ENCODE data around the gene PSMA6.

The PSMA6 gene

GRCh38 chr14:35365130-35366055 is 73.2 kb downstream of the PSMA6 start:
- DNase-seq (ENCODE audit: low read depth in 2 of 3, low spot score in 1 of 3): peak; percentile 73 to 81 (median 79)

DNA sequence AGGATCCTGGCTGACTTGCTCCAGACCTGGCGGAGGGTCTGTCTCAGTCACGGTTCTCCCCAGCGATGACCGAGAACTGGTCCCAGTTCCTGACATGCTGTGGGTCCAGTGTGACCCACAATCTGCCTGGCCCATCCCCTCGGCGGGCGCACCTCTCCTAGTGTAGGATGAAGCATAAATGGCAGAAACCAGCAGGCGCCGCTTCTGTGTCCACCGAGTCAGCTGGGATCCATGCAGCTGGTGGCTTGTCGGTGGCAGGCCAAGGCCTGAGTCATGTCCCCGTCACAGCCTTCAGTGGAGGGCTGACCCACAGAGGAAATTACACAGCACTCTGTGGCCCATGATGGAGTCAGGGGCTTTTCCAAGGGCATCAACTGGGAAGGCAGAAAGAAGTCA is 73.9 kb downstream of the PSMA6 start:
- peak in 1 of 3 donors; percentile 15 for DNase-seq (ENCODE audit: low read depth in 2 of 3, low spot score in 1 of 3)

- DNase-seq (ENCODE audit: low read depth in 2 of 3, low spot score in 1 of 3): no peak
Measured at GRCh38 chr14:35366521-35366976, 74.4 kb downstream of the PSMA6 start.

DNA sequence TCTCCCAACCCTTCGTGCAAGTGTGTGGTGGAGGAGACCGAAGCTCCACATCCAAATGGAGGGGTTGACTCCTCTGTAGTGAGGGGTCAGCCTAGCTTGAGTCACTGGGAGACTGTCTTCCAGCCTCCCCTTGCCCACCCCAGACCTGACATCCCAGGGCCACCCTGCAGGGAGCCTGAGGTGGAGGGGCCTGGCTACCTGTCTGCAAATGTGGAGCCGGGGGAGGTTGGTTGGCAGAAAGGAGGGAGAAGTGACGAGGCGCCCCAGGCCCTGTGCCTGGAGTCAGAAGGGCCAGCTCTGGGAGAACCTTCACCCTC is 74.8 kb downstream of the PSMA6 start:
- DNase-seq (ENCODE audit: low read depth in 2 of 3, low spot score in 1 of 3): no peak
